ENCODE measurements around the gene DUS4L. TPM values are rescaled to one million over a fixed set of nuclear protein-coding genes. Genes with fewer than 3 reads are reported as not detected.

DUS4L gene
- total RNA-seq, 1 experiment from 2014 or later = 12.6 TPM

GRCh38 chr7:107605218-107605815 is 41.5 kb downstream of the DUS4L start:
- Histone ChIP-seq H3K27me3 (replicated peaks; ENCODE audit: insufficient read depth, low read depth, low read length, poor library complexity) (no peaks in the 10 kb centered on the region), H3K4me1 (ENCODE audit: insufficient read depth, low read length, poor library complexity, severe bottlenecking) (peaks cover 8% of the 10 kb centered on the region), H3K9me3 (ENCODE audit: low read depth, low read length, poor library complexity, severe bottlenecking) (no peaks in the 10 kb centered on the region), H3K36me3 (ENCODE audit: insufficient read depth, low read length, poor library complexity, severe bottlenecking) (no peaks in the 10 kb centered on the region), H3K27ac (ENCODE audit: low read depth, low read length, poor library complexity, severe bottlenecking) (no peak overlapping the region), H3K4me3 (ENCODE audit: low read depth, low read length, poor library complexity, severe bottlenecking) (no peak overlapping the region)
- BruUV-seq (replicated peaks) = no TSS peak
- no peak for TF ChIP-seq CTCF (conservative IDR thresholded peaks at IDR 0.05; ENCODE audit: low read depth, low read length)
- TF ChIP-seq EZH2 (IDR thresholded peaks at IDR 0.05; ENCODE audit: borderline replicate concordance, low read depth, low read length, poor library complexity, severe bottlenecking) = no peak
- ChIA-PET POLR2A (ENCODE audit: low non-redundant PET) (no interaction called here), CTCF (no interaction called here)
- DNase-seq (ENCODE audit: low spot score) = no peak
- intact Hi-C loops (cut with micrococcal nuclease; ENCODE audit: unreplicated experiment) = no loop called here

- TF ChIP-seq CTCF (conservative IDR thresholded peaks at IDR 0.05; ENCODE audit: low read depth, low read length) = no peak
- TF ChIP-seq EZH2 (IDR thresholded peaks at IDR 0.05; ENCODE audit: borderline replicate concordance, low read depth, low read length, poor library complexity, severe bottlenecking) = no peak
- Histone ChIP-seq H3K4me3 (ENCODE audit: low read depth, low read length, poor library complexity, severe bottlenecking) (no peak overlapping the region), H3K4me1 (ENCODE audit: insufficient read depth, low read length, poor library complexity, severe bottlenecking) (peaks cover 12% of the 10 kb centered on the region), H3K27me3 (replicated peaks; ENCODE audit: insufficient read depth, low read depth, low read length, poor library complexity) (no peaks in the 10 kb centered on the region), H3K36me3 (ENCODE audit: insufficient read depth, low read length, poor library complexity, severe bottlenecking) (no peaks in the 10 kb centered on the region), H3K27ac (ENCODE audit: low read depth, low read length, poor library complexity, severe bottlenecking) (no peak overlapping the region), H3K9me3 (ENCODE audit: low read depth, low read length, poor library complexity, severe bottlenecking) (no peaks in the 10 kb centered on the region)
- intact Hi-C loops (cut with micrococcal nuclease; ENCODE audit: unreplicated experiment) = no loop called here
- no TSS peak for BruUV-seq (replicated peaks)
- ChIA-PET POLR2A (ENCODE audit: low non-redundant PET) (interaction anchor here (0.7 kb wide), 1 partner anchor 35 kb away, joined by 4 read pairs; no protein-coding TSS in a partner anchor), CTCF (no interaction called here)
- no peak for DNase-seq (ENCODE audit: low spot score)
These were observed 42.5 kb downstream of the DUS4L start for GRCh38 chr7:107606303-107606702.

GRCh38 chr7:107609811-107610261 is 46.1 kb downstream of the DUS4L start:
- Histone ChIP-seq H3K4me3 (ENCODE audit: low read depth, low read length, poor library complexity, severe bottlenecking) (no peak overlapping the region), H3K4me1 (ENCODE audit: insufficient read depth, low read length, poor library complexity, severe bottlenecking) (peaks cover 12% of the 10 kb centered on the region), H3K27me3 (replicated peaks; ENCODE audit: insufficient read depth, low read depth, low read length, poor library complexity) (no peaks in the 10 kb centered on the region), H3K27ac (ENCODE audit: low read depth, low read length, poor library complexity, severe bottlenecking) (peak overlapping the region; percentile 11), H3K36me3 (ENCODE audit: insufficient read depth, low read length, poor library complexity, severe bottlenecking) (no peaks in the 10 kb centered on the region), H3K9me3 (ENCODE audit: low read depth, low read length, poor library complexity, severe bottlenecking) (no peaks in the 10 kb centered on the region)
- TF ChIP-seq CTCF (conservative IDR thresholded peaks at IDR 0.05; ENCODE audit: low read depth, low read length) (no peak), EZH2 (IDR thresholded peaks at IDR 0.05; ENCODE audit: borderline replicate concordance, low read depth, low read length, poor library complexity, severe bottlenecking) (no peak)
- ChIA-PET CTCF (no interaction called here), POLR2A (ENCODE audit: low non-redundant PET) (no interaction called here)
- BruUV-seq (replicated peaks) = no TSS peak
- peak; percentile 37 for DNase-seq (ENCODE audit: low spot score)
- intact Hi-C loops (cut with micrococcal nuclease; ENCODE audit: unreplicated experiment) = no loop called here
